Measurements from ENCODE around the gene GTF3A. TPM values are rescaled to one million over a fixed set of nuclear protein-coding genes. Genes with fewer than 3 reads are reported as not detected.
"Not testable (repeated sequence)": the region's sequence is repeated elsewhere in the genome, so short reads cannot be mapped to it uniquely, and the experiment has no call there.

Gene GTF3A
- total RNA-seq, 2 donors from 2014 or later: 164 to 171 TPM

- DNase-seq: no peak
- no peak overlapping the region for H3K4me3 Mint-ChIP-seq
- ATAC-seq: no peak
- peaks cover 26% of the 10 kb centered on the region for H3K27me3 Mint-ChIP-seq
- H3K27ac Mint-ChIP-seq: no peak overlapping the region
- H3K36me3 Mint-ChIP-seq (ENCODE audit: low read depth): peaks cover 2% of the 10 kb centered on the region
- H3K9me3 ChIP-seq (ENCODE audit: control insufficient read depth, low read length, poor library complexity, severe bottlenecking): no peaks in the 10 kb centered on the region
- no peaks in the 10 kb centered on the region for H3K4me1 Mint-ChIP-seq
Measured at GRCh38 chr13:27395007-27395510, 29.4 kb upstream of the GTF3A start.

GRCh38 chr13:27396252-27396846 is 28.1 kb upstream of the GTF3A start:
- Mint-ChIP-seq H3K4me3 (no peak overlapping the region), H3K36me3 (ENCODE audit: low read depth) (peaks cover 1% of the 10 kb centered on the region), H3K27ac (no peak overlapping the region), H3K4me1 (no peaks in the 10 kb centered on the region), H3K27me3 (peaks cover 26% of the 10 kb centered on the region)
- H3K9me3 ChIP-seq (ENCODE audit: control insufficient read depth, low read length, poor library complexity, severe bottlenecking): no peaks in the 10 kb centered on the region
- DNase-seq: no peak
- no peak for ATAC-seq

- H3K36me3 Mint-ChIP-seq (ENCODE audit: low read depth): no peaks in the 10 kb centered on the region
- H3K9me3 ChIP-seq (ENCODE audit: control insufficient read depth, low read length, poor library complexity, severe bottlenecking): no peaks in the 10 kb centered on the region
- H3K27me3 Mint-ChIP-seq: peaks cover 26% of the 10 kb centered on the region
- H3K4me3 Mint-ChIP-seq: no peak overlapping the region
- no peak overlapping the region for H3K27ac Mint-ChIP-seq
- ATAC-seq (no peak), DNase-seq (no peak)
- no peaks in the 10 kb centered on the region for H3K4me1 Mint-ChIP-seq
Measured at GRCh38 chr13:27398360-27398759, 26.1 kb upstream of the GTF3A start.

- not testable (repeated sequence) for H3K4me3 Mint-ChIP-seq; DNase-seq; H3K27ac Mint-ChIP-seq; H3K36me3 Mint-ChIP-seq (ENCODE audit: low read depth); ATAC-seq; H3K9me3 ChIP-seq (ENCODE audit: control insufficient read depth, low read length, poor library complexity, severe bottlenecking); H3K4me1 Mint-ChIP-seq
- H3K27me3 Mint-ChIP-seq: peaks cover 17% of the 10 kb centered on the region
Measured at GRCh38 chr13:27400405-27400804, 24.0 kb upstream of the GTF3A start.

GRCh38 chr13:27401210-27401609 is 23.2 kb upstream of the GTF3A start:
- peaks cover 12% of the 10 kb centered on the region for H3K27me3 Mint-ChIP-seq
- H3K9me3 ChIP-seq (ENCODE audit: control insufficient read depth, low read length, poor library complexity, severe bottlenecking): no peaks in the 10 kb centered on the region
- DNase-seq: no peak
- H3K27ac Mint-ChIP-seq: no peak overlapping the region
- no peaks in the 10 kb centered on the region for H3K36me3 Mint-ChIP-seq (ENCODE audit: low read depth)
- no peaks in the 10 kb centered on the region for H3K4me1 Mint-ChIP-seq
- ATAC-seq: peak; percentile 36
- H3K4me3 Mint-ChIP-seq: no peak overlapping the region

GRCh38 chr13:27403203-27403678 is 21.2 kb upstream of the GTF3A start:
- peaks cover 16% of the 10 kb centered on the region for H3K27me3 Mint-ChIP-seq

GRCh38 chr13:27403727-27404385 is 20.6 kb upstream of the GTF3A start:
- Mint-ChIP-seq H3K4me3 (no peak overlapping the region), H3K4me1 (no peaks in the 10 kb centered on the region), H3K27ac (no peak overlapping the region)

More at GRCh38 chr13:27403203-27403678, 21.2 kb upstream of the GTF3A start:
- Mint-ChIP-seq H3K27ac (no peak overlapping the region), H3K4me3 (no peak overlapping the region), H3K4me1 (no peaks in the 10 kb centered on the region), H3K36me3 (ENCODE audit: low read depth) (no peaks in the 10 kb centered on the region)
- no peak for ATAC-seq
- DNase-seq: no peak
- no peaks in the 10 kb centered on the region for H3K9me3 ChIP-seq (ENCODE audit: control insufficient read depth, low read length, poor library complexity, severe bottlenecking)

GRCh38 chr13:27404680-27405079 is 19.7 kb upstream of the GTF3A start:
- H3K4me1 Mint-ChIP-seq: no peaks in the 10 kb centered on the region
- ATAC-seq: no peak

More at GRCh38 chr13:27403727-27404385, 20.6 kb upstream of the GTF3A start:
- H3K27me3 Mint-ChIP-seq: peaks cover 21% of the 10 kb centered on the region
- ATAC-seq (no peak), DNase-seq (no peak)
- no peaks in the 10 kb centered on the region for H3K36me3 Mint-ChIP-seq (ENCODE audit: low read depth)
- no peaks in the 10 kb centered on the region for H3K9me3 ChIP-seq (ENCODE audit: control insufficient read depth, low read length, poor library complexity, severe bottlenecking)

GRCh38 chr13:27405546-27406134 is 18.8 kb upstream of the GTF3A start:
- Mint-ChIP-seq H3K4me1 (no peaks in the 10 kb centered on the region), H3K27me3 (peaks cover 23% of the 10 kb centered on the region), H3K4me3 (no peak overlapping the region), H3K27ac (no peak overlapping the region), H3K36me3 (ENCODE audit: low read depth) (peaks cover 3% of the 10 kb centered on the region)
- ATAC-seq (no peak), DNase-seq (no peak)
- H3K9me3 ChIP-seq (ENCODE audit: control insufficient read depth, low read length, poor library complexity, severe bottlenecking): no peaks in the 10 kb centered on the region

More at GRCh38 chr13:27404680-27405079, 19.7 kb upstream of the GTF3A start:
- Mint-ChIP-seq H3K27me3 (peaks cover 23% of the 10 kb centered on the region), H3K36me3 (ENCODE audit: low read depth) (peaks cover 3% of the 10 kb centered on the region), H3K27ac (no peak overlapping the region), H3K4me3 (no peak overlapping the region)
- DNase-seq: no peak
- H3K9me3 ChIP-seq (ENCODE audit: control insufficient read depth, low read length, poor library complexity, severe bottlenecking): no peaks in the 10 kb centered on the region

- no peaks in the 10 kb centered on the region for H3K9me3 ChIP-seq (ENCODE audit: control insufficient read depth, low read length, poor library complexity, severe bottlenecking)
- peaks cover 3% of the 10 kb centered on the region for H3K36me3 Mint-ChIP-seq (ENCODE audit: low read depth)
- peaks cover 1% of the 10 kb centered on the region for H3K4me1 Mint-ChIP-seq
- ATAC-seq: peak; percentile 78
- DNase-seq: no peak
- no peak overlapping the region for H3K4me3 Mint-ChIP-seq
- no peak overlapping the region for H3K27ac Mint-ChIP-seq
- H3K27me3 Mint-ChIP-seq: peaks cover 23% of the 10 kb centered on the region
Measured at GRCh38 chr13:27406178-27406939, 18.1 kb upstream of the GTF3A start.

GRCh38 chr13:27408074-27408473 is 16.3 kb upstream of the GTF3A start:
- peaks cover 33% of the 10 kb centered on the region for H3K27me3 Mint-ChIP-seq

GRCh38 chr13:27409013-27409412 is 15.4 kb upstream of the GTF3A start:
- ATAC-seq: no peak
- no peaks in the 10 kb centered on the region for H3K9me3 ChIP-seq (ENCODE audit: control insufficient read depth, low read length, poor library complexity, severe bottlenecking)
- Mint-ChIP-seq H3K36me3 (ENCODE audit: low read depth) (peaks cover 3% of the 10 kb centered on the region), H3K4me3 (no peak overlapping the region), H3K4me1 (peaks cover 9% of the 10 kb centered on the region), H3K27me3 (peaks cover 33% of the 10 kb centered on the region), H3K27ac (no peak overlapping the region)
- DNase-seq: no peak

More at GRCh38 chr13:27408074-27408473, 16.3 kb upstream of the GTF3A start:
- no peak for ATAC-seq
- Mint-ChIP-seq H3K36me3 (ENCODE audit: low read depth) (peaks cover 3% of the 10 kb centered on the region), H3K4me3 (no peak overlapping the region), H3K4me1 (peaks cover 9% of the 10 kb centered on the region), H3K27ac (no peak overlapping the region)
- no peak for DNase-seq
- no peaks in the 10 kb centered on the region for H3K9me3 ChIP-seq (ENCODE audit: control insufficient read depth, low read length, poor library complexity, severe bottlenecking)

- ATAC-seq (peak; percentile 77), DNase-seq (no peak)
- H3K4me3 Mint-ChIP-seq: no peak overlapping the region
- H3K9me3 ChIP-seq (ENCODE audit: control insufficient read depth, low read length, poor library complexity, severe bottlenecking): no peaks in the 10 kb centered on the region
- peaks cover 3% of the 10 kb centered on the region for H3K36me3 Mint-ChIP-seq (ENCODE audit: low read depth)
- H3K27ac Mint-ChIP-seq: no peak overlapping the region
- H3K27me3 Mint-ChIP-seq: peaks cover 39% of the 10 kb centered on the region
- H3K4me1 Mint-ChIP-seq: peaks cover 9% of the 10 kb centered on the region
Measured at GRCh38 chr13:27411341-27411740, 13.1 kb upstream of the GTF3A start.

Data from T-helper 17 cell (primary cell).